Neural progenitor cell (in vitro differentiated cells): ENCODE data around the gene CSF3R. TPM values are rescaled to one million over a fixed set of nuclear protein-coding genes. Genes with fewer than 3 reads are reported as not detected.
A peak's percentile ranks its signal among the peaks of the same experiment; 100 is the strongest.

Source experiments
- DNase-seq: peaks from one replicate; pipeline ENCODE4 v3.0.0-alpha.2; 2016; ENCODE audit warnings: low spot score
- H2AFZ ChIP-seq: fragments of 200-600 bp; sonication (generic); replicated peaks from 2 replicates; pipeline ENCODE4 v1.6.1; 2016; ENCODE audit warnings: antibody characterized with exemption
- H3F3A ChIP-seq: fragments of 200-600 bp; sonication (generic); 2 replicates; pipeline ENCODE4 v1.6.1; 2016; ENCODE audit warnings: antibody characterized with exemption, low read depth
- H3K27ac ChIP-seq: fragments of 200-600 bp; sonication (generic); 2 replicates; pipeline ENCODE4 v1.5.1; 2016; ENCODE audit warnings: mild to moderate bottlenecking
- H3K27me3 ChIP-seq: fragments of 200-600 bp; sonication (generic); 2 replicates; pipeline ENCODE4 v1.6.1; 2016; ENCODE audit warnings: mild to moderate bottlenecking, moderate library complexity
- H3K36me3 ChIP-seq: fragments of 200-600 bp; sonication (generic); 2 replicates; pipeline ENCODE4 v1.5.1; 2016
- H3K4me1 ChIP-seq: fragments of 200-600 bp; sonication (generic); 2 replicates; pipeline ENCODE4 v1.6.1; 2016; ENCODE audit warnings: mixed run types
- H3K4me2 ChIP-seq: fragments of 200-600 bp; sonication (generic); 2 replicates; pipeline ENCODE4 v1.6.1; 2016
- H3K4me3 ChIP-seq: fragments of 200-600 bp; sonication (generic); 2 replicates; pipeline ENCODE4 v1.5.1; 2016
- H3K79me2 ChIP-seq: fragments of 200-600 bp; sonication (generic); 2 replicates; pipeline ENCODE4 v1.6.1; 2016; ENCODE audit warnings: low read depth
- H3K9ac ChIP-seq: fragments of 200-600 bp; sonication (generic); 2 replicates; pipeline ENCODE4 v1.6.1; 2016
- H3K9me3 ChIP-seq: fragments of 200-600 bp; sonication (generic); 2 replicates; pipeline ENCODE4 v1.5.1; 2016; ENCODE audit warnings: low read depth
- H4K20me1 ChIP-seq: fragments of 200-600 bp; sonication (generic); 2 replicates; pipeline ENCODE4 v1.6.1; 2016; ENCODE audit warnings: low read depth
- H3K27ac Mint-ChIP-seq: 3 replicates; pipeline ENCODE4 v1.8.0; 2021; ENCODE audit warnings: mixed read lengths
- H3K27me3 Mint-ChIP-seq: 2 replicates; pipeline ENCODE4 v1.8.0; 2022; ENCODE audit warnings: low read depth, mild to moderate bottlenecking, inconsistent platforms, moderate library complexity, mixed read lengths; ENCODE audit not compliant: insufficient read depth
- H3K36me3 Mint-ChIP-seq: 3 replicates; pipeline ENCODE4 v1.8.0; 2021; ENCODE audit warnings: mixed read lengths
- H3K4me1 Mint-ChIP-seq: 3 replicates; pipeline ENCODE4 v1.8.0; 2021; ENCODE audit warnings: mixed read lengths
- H3K4me3 Mint-ChIP-seq: 3 replicates; pipeline ENCODE4 v1.8.0; 2021; ENCODE audit warnings: mild to moderate bottlenecking, moderate library complexity, mixed read lengths
- H3K9me3 Mint-ChIP-seq: 3 replicates; pipeline ENCODE4 v1.8.0; 2020; ENCODE audit warnings: mixed read lengths
- EZH2 ChIP-seq: fragments of 200-600 bp; sonication (generic); IDR thresholded peaks from 2 replicates; pipeline ENCODE4 v1.6.1; 2017; ENCODE audit warnings: antibody characterized with exemption, mild to moderate bottlenecking, moderate library complexity
- EZH2phosphoT487 ChIP-seq: fragments of 200-600 bp; sonication (generic); IDR thresholded peaks from 2 replicates; pipeline ENCODE4 v1.6.1; 2017; ENCODE audit warnings: antibody characterized with exemption
- total RNA-seq: library from RNA; depleted of rRNA; stranded (reverse); fragments of >200 nt; gene quantifications from 2 replicates; pipeline ENCODE4 v1.2.3, GENCODE V29; 2015; ENCODE audit warnings: low replicate concordance
- TF ChIP-seq, protein P1 (sequence below): fragments of 200-600 bp; sonication (generic); IDR thresholded peaks from 2 replicates; pipeline ENCODE4 v1.5.1; 2017; ENCODE audit warnings: antibody characterized with exemption, mild to moderate bottlenecking

The CSF3R gene
- total RNA-seq, 1 donor from 2014 or later: not detected

- no peaks in the 10 kb centered on the region for H3K9me3 ChIP-seq
- peaks cover 9% of the 10 kb centered on the region for H3K27me3 Mint-ChIP-seq
- peaks cover 7% of the 10 kb centered on the region for H3K36me3 Mint-ChIP-seq
- peaks cover 21% of the 10 kb centered on the region for H3K4me1 Mint-ChIP-seq
- peaks cover 18% of the 10 kb centered on the region for H3F3A ChIP-seq
- peaks cover 16% of the 10 kb centered on the region for H3K4me1 ChIP-seq
- H4K20me1 ChIP-seq: no peaks in the 10 kb centered on the region
- no peaks in the 10 kb centered on the region for H3K27me3 ChIP-seq
- H2AFZ ChIP-seq: peak overlapping the region; percentile 98
- peak overlapping the region; percentile 92 for H3K27ac ChIP-seq
- H3K4me3 ChIP-seq: peak overlapping the region; percentile 98
- H3K4me2 ChIP-seq: peak overlapping the region; percentile 98
- peak overlapping the region; percentile 97 for H3K4me3 Mint-ChIP-seq
- TF ChIP-seq, protein P1, sequence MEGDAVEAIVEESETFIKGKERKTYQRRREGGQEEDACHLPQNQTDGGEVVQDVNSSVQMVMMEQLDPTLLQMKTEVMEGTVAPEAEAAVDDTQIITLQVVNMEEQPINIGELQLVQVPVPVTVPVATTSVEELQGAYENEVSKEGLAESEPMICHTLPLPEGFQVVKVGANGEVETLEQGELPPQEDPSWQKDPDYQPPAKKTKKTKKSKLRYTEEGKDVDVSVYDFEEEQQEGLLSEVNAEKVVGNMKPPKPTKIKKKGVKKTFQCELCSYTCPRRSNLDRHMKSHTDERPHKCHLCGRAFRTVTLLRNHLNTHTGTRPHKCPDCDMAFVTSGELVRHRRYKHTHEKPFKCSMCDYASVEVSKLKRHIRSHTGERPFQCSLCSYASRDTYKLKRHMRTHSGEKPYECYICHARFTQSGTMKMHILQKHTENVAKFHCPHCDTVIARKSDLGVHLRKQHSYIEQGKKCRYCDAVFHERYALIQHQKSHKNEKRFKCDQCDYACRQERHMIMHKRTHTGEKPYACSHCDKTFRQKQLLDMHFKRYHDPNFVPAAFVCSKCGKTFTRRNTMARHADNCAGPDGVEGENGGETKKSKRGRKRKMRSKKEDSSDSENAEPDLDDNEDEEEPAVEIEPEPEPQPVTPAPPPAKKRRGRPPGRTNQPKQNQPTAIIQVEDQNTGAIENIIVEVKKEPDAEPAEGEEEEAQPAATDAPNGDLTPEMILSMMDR: no peak
- no peak for TF ChIP-seq EZH2
- no peak for TF ChIP-seq EZH2phosphoT487
- H3K27ac Mint-ChIP-seq: peak overlapping the region; percentile 99
- no peaks in the 10 kb centered on the region for H3K36me3 ChIP-seq
- no peak for DNase-seq
- no peaks in the 10 kb centered on the region for H3K9me3 Mint-ChIP-seq
- H3K9ac ChIP-seq: peak overlapping the region; percentile 95
- peaks cover 19% of the 10 kb centered on the region for H3K79me2 ChIP-seq
These were observed 19.3 kb downstream of the CSF3R start for GRCh38 chr1:36463463-36463802.

- H3K27ac ChIP-seq: no peak overlapping the region
- H3K36me3 Mint-ChIP-seq: peaks cover 10% of the 10 kb centered on the region
These were observed 23.8 kb downstream of the CSF3R start for GRCh38 chr1:36458910-36459309.

GRCh38 chr1:36457691-36458090 lies 25.0 kb downstream of the CSF3R start:
- no peak overlapping the region for H3K4me3 Mint-ChIP-seq
- Histone ChIP-seq H4K20me1 (no peaks in the 10 kb centered on the region), H3F3A (peaks cover 5% of the 10 kb centered on the region), H2AFZ (no peak overlapping the region), H3K4me3 (no peak overlapping the region), H3K36me3 (no peaks in the 10 kb centered on the region), H3K4me1 (no peaks in the 10 kb centered on the region), H3K79me2 (peaks cover 6% of the 10 kb centered on the region), H3K27ac (no peak overlapping the region), H3K27me3 (no peaks in the 10 kb centered on the region), H3K9me3 (no peaks in the 10 kb centered on the region), H3K9ac (no peak overlapping the region), H3K4me2 (no peak overlapping the region)
- peaks cover 10% of the 10 kb centered on the region for H3K36me3 Mint-ChIP-seq
- peaks cover 6% of the 10 kb centered on the region for H3K4me1 Mint-ChIP-seq
- DNase-seq: no peak
- no peak for TF ChIP-seq EZH2phosphoT487
- no peak for TF ChIP-seq EZH2
- TF ChIP-seq, protein P1: no peak
- no peak overlapping the region for H3K27ac Mint-ChIP-seq
- peaks cover 3% of the 10 kb centered on the region for H3K27me3 Mint-ChIP-seq
- H3K9me3 Mint-ChIP-seq: no peaks in the 10 kb centered on the region

More at GRCh38 chr1:36458910-36459309, 23.8 kb downstream of the CSF3R start:
- Histone ChIP-seq H4K20me1 (no peaks in the 10 kb centered on the region), H3K9ac (no peak overlapping the region), H3K4me1 (peaks cover 4% of the 10 kb centered on the region), H3K79me2 (peaks cover 18% of the 10 kb centered on the region), H2AFZ (no peak overlapping the region), H3K4me2 (no peak overlapping the region), H3K9me3 (no peaks in the 10 kb centered on the region), H3K36me3 (no peaks in the 10 kb centered on the region), H3K27me3 (no peaks in the 10 kb centered on the region), H3K4me3 (no peak overlapping the region), H3F3A (peaks cover 13% of the 10 kb centered on the region)
- Mint-ChIP-seq H3K27me3 (peaks cover 3% of the 10 kb centered on the region), H3K4me3 (no peak overlapping the region), H3K9me3 (no peaks in the 10 kb centered on the region), H3K27ac (no peak overlapping the region), H3K4me1 (peaks cover 14% of the 10 kb centered on the region)
- DNase-seq: no peak
- TF ChIP-seq EZH2 (no peak), EZH2phosphoT487 (no peak)
- TF ChIP-seq, protein P1: no peak
